Measurements from ENCODE around the gene CENPS. TPM values are rescaled to one million over a fixed set of nuclear protein-coding genes. Genes with fewer than 3 reads are reported as not detected.
"Not testable (repeated sequence)": the region's sequence is repeated elsewhere in the genome, so short reads cannot be mapped to it uniquely, and the experiment has no call there.

CENPS gene
- total RNA-seq, 1 donor from 2014 or later: 23.4 TPM

DNA sequence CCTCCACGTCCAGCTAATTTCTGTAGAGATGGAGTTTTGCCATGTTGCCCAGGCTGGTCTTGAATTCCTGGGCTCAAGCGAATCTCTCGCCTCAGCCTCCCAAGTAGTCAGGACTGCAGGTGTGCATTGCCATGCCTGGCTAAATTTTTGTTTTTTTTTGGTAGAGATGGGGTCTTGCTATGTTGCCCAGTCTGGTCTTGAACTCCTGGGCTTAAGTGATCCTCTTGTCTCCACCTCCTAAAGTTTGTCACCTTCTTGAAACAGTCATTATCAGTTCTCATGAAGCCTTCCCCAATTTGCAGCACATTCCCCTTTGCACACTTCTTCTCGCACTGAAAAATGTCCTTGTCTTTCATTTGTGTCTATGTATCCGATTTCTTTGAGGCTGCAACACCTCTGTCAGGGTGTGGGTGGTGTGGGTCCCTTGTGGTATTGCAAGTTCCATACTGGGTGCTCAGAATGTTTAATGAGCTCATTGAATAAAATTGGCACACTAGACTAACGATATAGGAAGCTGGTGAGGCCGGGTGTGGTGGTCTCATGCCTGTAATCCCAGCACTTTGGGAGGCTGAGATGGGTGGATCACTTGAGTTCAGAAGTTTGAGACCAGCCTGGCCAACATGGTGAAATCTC lies 16.7 kb downstream of the CENPS start:
- Mint-ChIP-seq H3K27ac (no peak overlapping the region), H3K9me3 (no peaks in the 10 kb centered on the region), H3K36me3 (ENCODE audit: low read depth) (no peaks in the 10 kb centered on the region), H3K27me3 (ENCODE audit: insufficient read depth) (no peaks in the 10 kb centered on the region), H3K4me3 (no peak overlapping the region), H3K4me1 (ENCODE audit: low read depth) (peaks cover 5% of the 10 kb centered on the region)
- intact Hi-C loops (cut with micrococcal nuclease): no loop called here
- DNase-seq (ENCODE audit: low spot score): no peak

DNA sequence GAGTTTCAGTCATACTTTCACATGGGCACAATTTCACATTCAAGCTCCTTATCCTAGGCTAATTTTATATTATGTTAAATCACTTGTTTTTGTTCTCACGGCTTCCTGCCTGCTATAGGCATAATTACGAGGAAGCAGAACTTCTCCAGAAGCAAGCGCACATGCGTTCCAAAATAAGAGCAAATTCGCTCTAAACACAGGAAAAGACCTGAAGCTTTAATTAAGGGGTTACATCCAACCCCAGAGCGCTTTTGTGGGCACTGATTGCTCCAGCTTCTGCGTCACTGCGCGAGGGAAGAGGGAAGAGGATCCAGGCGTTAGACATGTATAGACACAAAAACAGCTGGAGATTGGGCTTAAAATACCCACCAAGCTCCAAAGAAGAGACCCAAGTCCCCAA lies 19.5 kb downstream of the CENPS start, which contains the start of gene CORT:
Gene CORT, plus strand, starts transcription at position 281 of the 400 bp plus-strand sequence. CDS start 193 bp downstream, outside the sequence.
- DNase-seq (ENCODE audit: low spot score): no peak
- Mint-ChIP-seq H3K9me3 (no peaks in the 10 kb centered on the region), H3K4me3 (no peak within 1 kb of the TSS), H3K27ac (no peak within 1 kb of the TSS), H3K4me1 (ENCODE audit: low read depth) (peaks cover 5% of the 10 kb centered on the region), H3K27me3 (ENCODE audit: insufficient read depth) (no peaks in the 10 kb centered on the region), H3K36me3 (ENCODE audit: low read depth) (no peaks in the 10 kb centered on the region)
- intact Hi-C loops (cut with micrococcal nuclease): no loop called here

DNA sequence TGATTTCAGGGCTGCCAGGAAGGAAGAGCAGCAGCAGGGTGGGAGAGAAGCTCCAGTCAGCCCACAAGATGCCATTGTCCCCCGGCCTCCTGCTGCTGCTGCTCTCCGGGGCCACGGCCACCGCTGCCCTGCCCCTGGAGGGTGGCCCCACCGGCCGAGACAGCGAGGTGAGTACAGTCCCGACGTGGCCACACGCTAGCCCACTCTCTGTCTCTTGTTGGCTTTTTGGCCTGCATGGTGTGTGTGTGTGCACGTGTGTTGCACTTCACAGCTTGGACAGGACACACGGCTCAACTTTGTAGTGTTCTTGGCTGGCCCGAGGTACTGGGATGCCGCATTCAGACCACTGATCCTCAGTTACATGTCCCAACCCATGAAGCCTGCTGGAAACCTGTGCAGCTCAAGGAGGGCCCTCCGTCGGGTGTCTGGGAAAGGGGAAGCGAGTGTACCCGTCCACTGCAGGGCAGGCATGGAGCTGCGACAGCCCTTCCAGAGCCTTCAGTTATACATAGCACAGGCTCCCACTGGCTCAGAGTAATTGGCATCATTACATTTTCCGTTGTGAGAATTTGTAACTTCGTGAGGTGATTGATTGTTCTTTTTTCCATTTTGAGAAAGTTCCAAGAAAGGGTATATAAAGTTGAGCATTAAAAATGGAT lies 20.1 kb downstream of the CENPS start:
- H3K36me3 Mint-ChIP-seq (ENCODE audit: low read depth): no peaks in the 10 kb centered on the region
- intact Hi-C loops (cut with micrococcal nuclease): no loop called here
- no peak for DNase-seq (ENCODE audit: low spot score)
- no peak overlapping the region for H3K27ac Mint-ChIP-seq
- H3K9me3 Mint-ChIP-seq: no peaks in the 10 kb centered on the region
- H3K27me3 Mint-ChIP-seq (ENCODE audit: insufficient read depth): no peaks in the 10 kb centered on the region
- no peak overlapping the region for H3K4me3 Mint-ChIP-seq
- peaks cover 5% of the 10 kb centered on the region for H3K4me1 Mint-ChIP-seq (ENCODE audit: low read depth)

- H3K4me3 Mint-ChIP-seq: no peak overlapping the region
- H3K9me3 Mint-ChIP-seq: no peaks in the 10 kb centered on the region
- intact Hi-C loops (cut with micrococcal nuclease): no loop called here
- no peak overlapping the region for H3K27ac Mint-ChIP-seq
- no peaks in the 10 kb centered on the region for H3K36me3 Mint-ChIP-seq (ENCODE audit: low read depth)
- no peak for DNase-seq (ENCODE audit: low spot score)
- H3K4me1 Mint-ChIP-seq (ENCODE audit: low read depth): peaks cover 5% of the 10 kb centered on the region
- no peaks in the 10 kb centered on the region for H3K27me3 Mint-ChIP-seq (ENCODE audit: insufficient read depth)
Measured at GRCh38 chr1:10450836-10451235, 20.6 kb downstream of the CENPS start.

DNA sequence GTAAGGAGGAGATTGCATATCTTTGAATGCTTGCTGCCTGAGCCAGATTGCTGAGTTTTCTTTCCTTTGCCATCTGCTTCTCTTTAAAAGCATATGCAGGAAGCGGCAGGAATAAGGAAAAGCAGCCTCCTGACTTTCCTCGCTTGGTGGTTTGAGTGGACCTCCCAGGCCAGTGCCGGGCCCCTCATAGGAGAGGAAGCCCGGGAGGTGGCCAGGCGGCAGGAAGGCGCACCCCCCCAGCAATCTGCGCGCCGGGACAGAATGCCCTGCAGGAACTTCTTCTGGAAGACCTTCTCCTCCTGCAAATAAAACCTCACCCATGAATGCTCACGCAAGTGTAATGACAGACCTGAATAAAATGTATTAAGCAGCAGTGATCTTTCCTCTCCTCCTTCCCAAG lies 21.1 kb downstream of the CENPS start:
- no peak overlapping the region for H3K4me3 Mint-ChIP-seq
- intact Hi-C loops (cut with micrococcal nuclease): no loop called here
- no peaks in the 10 kb centered on the region for H3K9me3 Mint-ChIP-seq
- peaks cover 5% of the 10 kb centered on the region for H3K4me1 Mint-ChIP-seq (ENCODE audit: low read depth)
- H3K27me3 Mint-ChIP-seq (ENCODE audit: insufficient read depth): no peaks in the 10 kb centered on the region
- H3K36me3 Mint-ChIP-seq (ENCODE audit: low read depth): peaks cover 3% of the 10 kb centered on the region
- DNase-seq (ENCODE audit: low spot score): no peak
- H3K27ac Mint-ChIP-seq: no peak overlapping the region

GRCh38 chr1:10456048-10456447 lies 25.8 kb downstream of the CENPS start:
- Mint-ChIP-seq H3K27me3 (ENCODE audit: insufficient read depth) (no peaks in the 10 kb centered on the region), H3K4me1 (ENCODE audit: low read depth) (no peaks in the 10 kb centered on the region), H3K27ac (no peak overlapping the region), H3K36me3 (ENCODE audit: low read depth) (peaks cover 13% of the 10 kb centered on the region), H3K9me3 (no peaks in the 10 kb centered on the region), H3K4me3 (no peak overlapping the region)
- intact Hi-C loops (cut with micrococcal nuclease): no loop called here
- no peak for DNase-seq (ENCODE audit: low spot score)

DNA sequence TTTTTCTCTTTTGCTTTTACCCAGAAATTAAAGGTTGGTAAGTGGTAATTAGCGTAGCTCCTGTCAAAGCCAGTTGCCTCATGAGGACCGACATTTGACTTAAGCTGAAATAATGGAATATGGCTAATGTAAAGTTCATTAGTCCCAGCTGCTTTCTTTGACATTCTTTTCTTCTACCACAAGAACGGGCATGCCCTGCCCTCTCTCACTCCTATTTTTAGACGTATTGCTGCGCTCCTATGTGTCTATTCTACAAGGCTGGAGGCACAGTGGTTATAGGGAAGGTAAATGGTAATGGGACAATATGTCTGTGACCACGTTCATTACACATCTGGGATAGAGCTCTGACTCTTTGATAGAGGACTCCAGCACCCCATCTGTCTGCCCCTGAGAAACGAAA lies 26.4 kb downstream of the CENPS start:
- Mint-ChIP-seq H3K36me3 (ENCODE audit: low read depth) (peaks cover 16% of the 10 kb centered on the region), H3K9me3 (no peaks in the 10 kb centered on the region), H3K27ac (no peak overlapping the region), H3K4me3 (no peak overlapping the region), H3K4me1 (ENCODE audit: low read depth) (no peaks in the 10 kb centered on the region), H3K27me3 (ENCODE audit: insufficient read depth) (no peaks in the 10 kb centered on the region)
- intact Hi-C loops (cut with micrococcal nuclease): no loop called here
- DNase-seq (ENCODE audit: low spot score): no peak

DNA sequence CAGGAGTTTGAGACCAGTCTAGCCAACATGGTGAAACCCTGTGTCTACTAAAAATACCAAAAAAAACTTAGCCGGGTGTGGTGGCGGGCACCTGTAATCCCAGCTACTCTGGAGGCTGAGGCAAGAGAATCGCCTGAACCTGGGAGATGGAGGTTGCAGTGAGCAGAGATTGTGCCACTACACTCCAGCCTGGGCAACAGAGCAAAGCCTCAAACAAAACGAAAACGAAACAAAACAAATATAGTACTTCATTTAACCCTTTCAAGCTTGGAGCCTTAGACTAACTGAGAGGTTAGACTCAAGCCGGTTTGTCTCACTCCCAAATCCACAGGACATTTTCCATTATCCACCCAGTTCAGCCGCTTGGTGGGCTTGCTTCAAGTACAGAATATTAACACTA lies 27.2 kb downstream of the CENPS start:
- H3K27ac Mint-ChIP-seq; H3K4me1 Mint-ChIP-seq (ENCODE audit: low read depth); DNase-seq (ENCODE audit: low spot score); H3K27me3 Mint-ChIP-seq (ENCODE audit: insufficient read depth); H3K4me3 Mint-ChIP-seq; H3K9me3 Mint-ChIP-seq; intact Hi-C loops (cut with micrococcal nuclease): not testable (repeated sequence)
- peaks cover 18% of the 10 kb centered on the region for H3K36me3 Mint-ChIP-seq (ENCODE audit: low read depth)

DNA sequence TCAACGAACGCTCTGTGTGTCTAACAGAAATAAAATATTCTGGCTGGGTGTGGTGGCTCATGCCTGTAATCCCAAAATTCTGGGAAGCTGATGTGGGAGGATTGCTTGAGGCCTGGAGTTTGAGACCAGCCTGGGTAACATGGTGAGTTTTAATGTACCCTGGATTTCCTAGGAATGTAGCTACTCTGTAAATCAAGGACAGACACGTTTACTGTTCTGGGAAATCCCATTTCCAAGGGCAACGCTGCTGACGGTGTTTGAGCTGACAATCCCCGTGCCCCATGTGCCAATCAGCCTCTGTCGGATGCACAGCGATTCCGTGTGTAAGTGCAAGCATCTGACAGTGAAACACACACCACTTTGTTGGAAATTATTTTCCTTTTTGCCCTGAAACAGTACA lies 27.6 kb downstream of the CENPS start:
- Mint-ChIP-seq H3K9me3 (no peaks in the 10 kb centered on the region), H3K4me1 (ENCODE audit: low read depth) (no peaks in the 10 kb centered on the region), H3K27ac (no peak overlapping the region), H3K4me3 (no peak overlapping the region), H3K36me3 (ENCODE audit: low read depth) (peaks cover 20% of the 10 kb centered on the region), H3K27me3 (ENCODE audit: insufficient read depth) (no peaks in the 10 kb centered on the region)
- intact Hi-C loops (cut with micrococcal nuclease): no loop called here
- DNase-seq (ENCODE audit: low spot score): no peak

DNA sequence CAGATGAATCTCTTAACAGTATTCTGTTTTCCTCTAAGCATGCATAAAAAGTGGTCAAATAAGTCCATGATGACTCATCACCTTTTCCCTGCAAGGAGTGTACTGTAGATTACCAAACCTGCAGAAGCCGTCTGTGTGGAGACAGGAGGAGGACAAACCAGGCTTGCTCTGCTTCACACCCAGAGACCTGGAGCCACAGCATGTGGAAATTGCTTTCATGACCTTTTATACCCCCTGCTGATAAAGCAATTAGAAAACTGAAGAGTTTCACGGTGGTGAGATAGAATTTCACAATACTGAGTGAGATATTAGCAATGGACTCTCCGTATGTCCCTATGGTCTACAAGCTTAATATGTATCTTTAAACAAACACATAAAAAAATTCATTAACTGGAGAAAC lies 29.0 kb downstream of the CENPS start:
- Mint-ChIP-seq H3K36me3 (ENCODE audit: low read depth) (peaks cover 27% of the 10 kb centered on the region), H3K4me1 (ENCODE audit: low read depth) (no peaks in the 10 kb centered on the region), H3K27me3 (ENCODE audit: insufficient read depth) (no peaks in the 10 kb centered on the region), H3K27ac (no peak overlapping the region), H3K4me3 (no peak overlapping the region), H3K9me3 (no peaks in the 10 kb centered on the region)
- intact Hi-C loops (cut with micrococcal nuclease): no loop called here
- DNase-seq (ENCODE audit: low spot score): no peak

DNA sequence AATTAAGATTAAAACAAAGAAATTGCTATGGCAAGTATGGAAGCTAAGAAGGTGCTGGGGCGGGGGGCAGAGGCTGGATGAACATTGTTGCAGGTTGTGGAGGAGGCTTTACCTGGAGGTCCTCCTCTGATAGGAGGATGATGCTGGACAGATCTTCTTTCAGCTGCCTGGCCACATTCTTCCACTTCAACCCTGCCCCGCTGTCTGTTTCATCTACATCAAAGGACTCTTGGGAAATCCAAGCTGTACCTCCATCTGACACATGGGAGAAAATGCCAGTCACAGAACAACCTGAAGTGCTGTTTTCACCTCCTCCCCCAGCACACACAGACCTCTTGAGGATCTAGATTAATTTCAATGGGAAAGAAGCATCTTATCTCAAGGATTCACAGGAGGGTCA lies 36.8 kb downstream of the CENPS start:
- Mint-ChIP-seq H3K27ac (no peak overlapping the region), H3K4me3 (no peak overlapping the region), H3K27me3 (ENCODE audit: insufficient read depth) (no peaks in the 10 kb centered on the region), H3K36me3 (ENCODE audit: low read depth) (peaks cover 26% of the 10 kb centered on the region), H3K4me1 (ENCODE audit: low read depth) (peaks cover 5% of the 10 kb centered on the region), H3K9me3 (no peaks in the 10 kb centered on the region)
- intact Hi-C loops (cut with micrococcal nuclease): no loop called here
- DNase-seq (ENCODE audit: low spot score): no peak

DNA sequence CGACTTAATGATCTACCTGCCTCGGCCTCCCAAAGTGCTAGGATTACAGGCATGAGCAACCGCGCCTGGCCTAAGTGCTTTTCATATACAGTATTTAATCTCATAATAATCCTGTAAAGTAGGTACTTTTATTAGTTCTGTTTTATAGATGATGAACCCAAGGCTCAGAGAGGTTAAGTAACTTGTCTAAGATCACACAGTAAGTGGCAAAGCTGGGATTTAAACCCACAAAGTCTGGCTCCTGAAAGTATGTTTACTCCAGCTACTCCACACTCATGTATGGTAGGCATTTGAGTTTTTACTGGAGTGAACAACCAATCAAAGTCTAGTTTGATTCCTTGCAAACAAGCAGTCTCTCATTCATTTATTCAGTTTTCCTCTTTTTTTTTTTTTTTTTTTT lies 39.8 kb downstream of the CENPS start:
- Mint-ChIP-seq H3K36me3 (ENCODE audit: low read depth) (peaks cover 15% of the 10 kb centered on the region), H3K9me3 (no peaks in the 10 kb centered on the region), H3K27me3 (ENCODE audit: insufficient read depth) (no peaks in the 10 kb centered on the region), H3K27ac (no peak overlapping the region), H3K4me3 (no peak overlapping the region), H3K4me1 (ENCODE audit: low read depth) (peaks cover 26% of the 10 kb centered on the region)
- intact Hi-C loops (cut with micrococcal nuclease): no loop called here
- no peak for DNase-seq (ENCODE audit: low spot score)

DNA sequence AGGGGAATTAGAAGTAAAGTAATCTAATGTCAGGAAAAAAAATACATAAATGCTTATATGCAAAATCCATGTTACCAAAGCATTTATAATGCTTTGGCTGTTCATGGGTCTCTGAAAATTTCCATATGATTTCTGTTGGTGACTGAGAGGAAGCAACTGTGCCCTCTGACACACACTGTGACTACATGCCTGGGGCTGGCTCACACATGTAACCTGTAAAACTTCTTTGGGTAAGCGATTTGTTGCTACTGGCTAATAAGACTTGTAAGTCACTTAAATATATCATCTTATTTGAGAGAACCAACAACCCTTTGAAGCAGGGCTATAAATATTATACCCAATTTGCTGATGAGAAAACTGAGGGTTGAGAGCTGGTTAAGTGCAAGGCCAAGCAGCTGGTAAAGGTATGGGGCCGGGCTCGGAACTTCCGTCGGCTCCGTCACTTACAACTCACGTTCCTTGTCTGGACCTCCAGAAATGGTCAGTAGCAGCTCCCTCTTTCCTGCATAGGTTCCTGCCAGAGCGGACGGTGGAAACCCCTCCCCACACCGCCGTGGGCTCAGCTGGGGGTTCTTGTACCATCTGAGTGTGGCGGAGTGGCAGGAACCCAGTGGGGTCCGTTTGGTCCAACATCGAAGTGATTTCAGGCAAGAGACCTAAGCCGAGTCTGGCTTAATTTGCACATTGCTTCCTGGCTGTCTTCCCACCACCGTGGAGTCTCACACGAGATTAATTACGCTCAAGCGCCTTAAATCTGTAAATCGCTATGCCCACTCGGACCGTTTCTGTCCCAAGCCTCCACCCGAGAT lies 41.4 kb downstream of the CENPS start:
- peak; percentile 5 for DNase-seq (ENCODE audit: low spot score)
- Mint-ChIP-seq H3K36me3 (ENCODE audit: low read depth) (peaks cover 15% of the 10 kb centered on the region), H3K27me3 (ENCODE audit: insufficient read depth) (no peaks in the 10 kb centered on the region), H3K4me3 (peak overlapping the region; percentile 89), H3K9me3 (no peaks in the 10 kb centered on the region), H3K4me1 (ENCODE audit: low read depth) (peaks cover 41% of the 10 kb centered on the region), H3K27ac (peak overlapping the region; percentile 85)
- intact Hi-C loops (cut with micrococcal nuclease): loop anchor here (1.0 to 2.0 kb wide), 6 partner anchors 24 to 933 kb away; partner anchors contain the start of genes CENPS, MTOR and SLC25A33
